Left lung (tissue), 10 donors: ENCODE results near the gene ZNF423. TPM values are rescaled to one million over a fixed set of nuclear protein-coding genes. Genes with fewer than 3 reads are reported as not detected.

Experiments used
- ATAC-seq: fragments of 200-7000 bp; cut with Tn5 transposase; one replicate; pipeline ENCODE4 v1.9.1; 2020; ENCODE audit warnings: moderate library complexity
- DNase-seq, 4 donors: peaks; one replicate each; pipeline ENCODE4 v3.0.0-alpha.2; 2013 to 2020
- H3K27ac ChIP-seq, 2 donors: fragments of 200-600 bp; sonication (generic) in 1 of 2; one replicate each; pipeline versions ENCODE4 v1.5.0 to v1.8.0; 2020 to 2021
- H3K27me3 ChIP-seq, 2 donors: fragments of 200-600 bp; sonication (generic) in 1 of 2; one replicate each; pipeline versions ENCODE4 v1.5.0 to v1.8.0; 2020 to 2021
- H3K36me3 ChIP-seq, 2 donors: fragments of 200-600 bp; sonication (generic) in 1 of 2; one replicate each; pipeline versions ENCODE4 v1.5.0 to v1.8.0; 2020 to 2021
- H3K4me1 ChIP-seq, 2 donors: fragments of 200-600 bp; one replicate each; pipeline ENCODE4 v1.8.0; 2021
- H3K4me3 ChIP-seq, 2 donors: fragments of 200-600 bp; sonication (generic) in 1 of 2; one replicate each; pipeline versions ENCODE4 v1.5.0 to v1.8.0; 2020 to 2021; ENCODE audit warnings: mild to moderate bottlenecking in 1 of 2
- H3K9me3 ChIP-seq, 2 donors: fragments of 200-600 bp; sonication (generic) in 1 of 2; one replicate each; pipeline versions ENCODE4 v1.5.0 to v1.8.0; 2020 to 2021
- CTCF ChIP-seq, 2 donors: fragments of 200-600 bp; sonication (generic) in 1 of 2; IDR thresholded peaks; one replicate each; pipeline versions ENCODE4 v1.5.0 to v1.8.0; 2021; ENCODE audit warnings: antibody characterized with exemption in 2 of 2
- intact Hi-C, 2 donors: fragments of 100-400 bp; cut with DNase I; formaldehyde crosslinking; loops; one replicate each; pipeline versions ENCODE4 v1.11.2 to v1.14.2; 2022
- polyA plus RNA-seq, 6 donors: library from polyadenylated mRNA; unstranded; fragments of 120-200 nt; gene quantifications; one replicate each; pipeline ENCODE4 v1.2.1, GENCODE V29; 2013; ENCODE audit not compliant: insufficient read length in 6 of 6
- total RNA-seq, 2 donors: library from RNA; stranded (reverse); fragmentation: NEBNext Ultra II Directional; extraction: Animal tissue kit (Norgen Biotek cat#: 25700); gene quantifications; one replicate each; pipeline ENCODE4 v1.2.1, GENCODE V29; 2021
- donor health status: DM: no; HTN: yes; CAD: no.
- donor health status: DM: no; HTN: no; CAD: no.

Gene ZNF423
- total and polyA plus RNA-seq, 8 donors = 7.8 to 30.5 (median 26.6) TPM

GRCh38 chr16:49675413-49675812 lies 180.5 kb downstream of the ZNF423 start:
- TF ChIP-seq CTCF (IDR thresholded peaks at IDR 0.05) = no peak

DNA sequence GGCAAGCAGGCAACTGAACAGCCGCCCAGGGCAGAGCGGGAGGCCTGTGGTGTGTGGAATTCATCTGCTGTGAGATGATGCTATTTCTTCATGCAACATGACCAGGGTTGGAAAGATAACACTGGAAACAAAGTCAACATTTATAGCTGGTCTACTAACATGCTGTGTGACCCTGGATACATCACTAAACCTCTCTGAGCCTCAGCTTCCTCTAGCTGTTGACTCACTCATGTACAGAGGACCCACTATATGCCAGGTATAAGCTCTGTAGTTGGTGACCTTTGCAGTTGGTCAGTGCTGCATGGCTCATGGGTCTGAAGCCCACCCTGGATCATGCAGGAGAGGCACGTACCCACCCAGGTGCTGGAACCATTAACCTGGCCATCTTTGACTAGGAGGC lies 180.9 kb downstream of the ZNF423 start:
- H3K4me1 ChIP-seq = no peaks in the 10 kb centered on the region
- H3K27me3 ChIP-seq = no peaks in the 10 kb centered on the region
- intact Hi-C loops = no loop called here
- TF ChIP-seq CTCF (IDR thresholded peaks at IDR 0.05) = no peak
- ATAC-seq = no peak
- DNase-seq = no peak
- H3K36me3 ChIP-seq = no peaks in the 10 kb centered on the region
- no peak overlapping the region for H3K27ac ChIP-seq
- no peak overlapping the region for H3K4me3 ChIP-seq
- H3K9me3 ChIP-seq = peaks cover 0 to 5% of the 10 kb centered on the region in 2 donors

More at GRCh38 chr16:49675413-49675812, 180.5 kb downstream of the ZNF423 start:
- no peaks in the 10 kb centered on the region for H3K36me3 ChIP-seq
- no peaks in the 10 kb centered on the region for H3K27me3 ChIP-seq
- intact Hi-C loops = no loop called here
- no peaks in the 10 kb centered on the region for H3K4me1 ChIP-seq
- ATAC-seq = no peak
- no peak for DNase-seq
- H3K27ac ChIP-seq = no peak overlapping the region
- H3K4me3 ChIP-seq = no peak overlapping the region
- H3K9me3 ChIP-seq = peaks cover 0 to 9% of the 10 kb centered on the region in 2 donors

DNA sequence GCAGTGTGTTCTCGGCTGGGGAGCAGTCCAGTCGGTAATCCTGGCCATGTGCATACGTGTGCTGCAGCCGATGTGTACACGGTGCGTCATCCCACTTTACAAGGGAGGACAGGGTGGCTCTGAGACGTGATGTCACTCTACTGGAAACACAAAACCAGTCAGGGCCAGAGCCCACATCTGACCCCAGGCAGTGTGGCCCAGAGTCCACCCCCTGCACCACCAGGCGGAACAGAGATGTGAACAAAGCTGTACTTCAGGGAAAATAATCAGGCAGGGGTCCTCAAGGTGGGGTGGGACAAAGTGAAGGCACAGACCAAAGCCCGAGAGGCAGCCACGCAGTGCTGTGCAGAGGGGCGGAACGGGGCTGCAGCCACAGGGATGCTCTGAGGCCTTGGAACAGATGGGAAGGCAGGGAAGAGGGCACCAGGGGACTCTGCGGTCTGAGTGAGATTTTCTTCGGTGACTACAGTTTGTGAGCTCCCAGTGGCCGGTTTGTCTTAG lies 181.5 kb downstream of the ZNF423 start:
- TF ChIP-seq CTCF (IDR thresholded peaks at IDR 0.05) = no peak
- H3K4me1 ChIP-seq = no peaks in the 10 kb centered on the region
- H3K36me3 ChIP-seq = no peaks in the 10 kb centered on the region
- ATAC-seq = no peak
- H3K9me3 ChIP-seq = no peaks in the 10 kb centered on the region
- intact Hi-C loops = no loop called here
- DNase-seq = peak in 1 of 4 donors; percentile 28
- no peaks in the 10 kb centered on the region for H3K27me3 ChIP-seq
- no peak overlapping the region for H3K4me3 ChIP-seq
- no peak overlapping the region for H3K27ac ChIP-seq

DNA sequence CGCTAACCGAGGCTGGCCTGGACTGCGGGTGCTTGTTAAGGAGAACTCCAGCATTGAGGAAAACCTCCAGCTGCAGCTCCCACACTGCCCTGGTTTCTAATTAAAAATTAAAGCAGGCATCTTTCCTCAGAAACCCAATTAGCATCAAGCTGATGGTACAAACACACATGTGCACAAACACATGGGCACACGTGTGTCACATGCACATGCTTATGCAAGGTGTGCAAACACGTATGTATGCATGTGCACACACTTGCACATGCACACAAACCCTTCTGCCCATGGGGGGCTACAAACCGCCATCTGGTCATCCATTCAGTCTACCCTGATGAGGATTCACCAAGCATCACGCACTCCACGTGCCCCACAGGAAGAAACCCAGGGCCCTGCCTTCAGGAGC lies 182.5 kb downstream of the ZNF423 start:
- ATAC-seq = no peak
- H3K27me3 ChIP-seq = no peaks in the 10 kb centered on the region
- intact Hi-C loops = no loop called here
- no peak overlapping the region for H3K27ac ChIP-seq
- no peaks in the 10 kb centered on the region for H3K36me3 ChIP-seq
- H3K4me1 ChIP-seq = no peaks in the 10 kb centered on the region
- H3K9me3 ChIP-seq = no peaks in the 10 kb centered on the region
- no peak overlapping the region for H3K4me3 ChIP-seq
- TF ChIP-seq CTCF (IDR thresholded peaks at IDR 0.05) = no peak
- no peak for DNase-seq

DNA sequence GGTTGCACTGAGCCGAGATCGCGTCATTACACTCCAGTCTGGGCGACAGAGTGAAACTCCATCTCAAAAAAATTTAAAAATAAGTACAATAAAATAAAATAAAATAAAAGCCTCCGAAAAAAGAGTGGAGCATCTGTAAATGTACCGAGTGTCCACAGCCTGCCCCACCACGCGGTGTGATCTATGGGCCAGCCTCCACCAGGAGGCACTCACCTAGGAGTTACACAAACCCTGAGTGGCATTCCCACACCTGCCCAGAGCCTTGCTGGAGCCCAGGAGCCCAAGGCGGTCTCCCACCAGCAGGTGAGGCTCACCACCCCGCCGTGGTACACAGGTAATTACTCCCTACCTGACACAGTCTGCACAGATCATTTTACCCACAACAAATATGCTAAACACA lies 183.2 kb downstream of the ZNF423 start:
- no peaks in the 10 kb centered on the region for H3K36me3 ChIP-seq
- no peak for ATAC-seq
- H3K4me1 ChIP-seq = no peaks in the 10 kb centered on the region
- no peak overlapping the region for H3K4me3 ChIP-seq
- no peak for TF ChIP-seq CTCF (IDR thresholded peaks at IDR 0.05)
- H3K9me3 ChIP-seq = no peaks in the 10 kb centered on the region
- intact Hi-C loops = no loop called here
- H3K27ac ChIP-seq = no peak overlapping the region
- DNase-seq = no peak
- no peaks in the 10 kb centered on the region for H3K27me3 ChIP-seq
